ENCODE data around the gene LONP1. TPM values are rescaled to one million over a fixed set of nuclear protein-coding genes. Genes with fewer than 3 reads are reported as not detected.

LONP1 gene
- total RNA-seq, 1 experiment from 2014 or later: 126 TPM

DNA sequence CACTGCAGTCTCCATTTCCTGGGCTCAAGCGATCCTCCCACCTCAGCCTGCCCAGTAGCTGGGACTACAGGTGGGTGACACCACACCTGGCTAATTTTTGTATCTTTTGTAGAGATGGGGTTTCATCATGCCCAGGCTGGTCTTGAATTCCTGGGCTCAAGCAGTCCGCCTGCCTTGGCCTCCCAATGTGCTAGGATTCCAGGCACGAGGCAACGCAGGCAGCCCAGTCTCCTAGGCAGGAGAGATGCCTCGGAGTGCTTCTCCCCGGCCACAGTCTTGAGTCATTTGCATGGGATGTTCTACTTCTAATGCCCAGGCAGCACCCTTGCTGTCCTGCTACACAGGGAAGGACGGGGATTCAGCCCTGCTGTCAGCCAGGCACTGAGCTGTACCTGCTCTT lies 48.3 kb downstream of the LONP1 start:
- no peak overlapping the region for H3K4me3 ChIP-seq (ENCODE audit: insufficient read depth, low read depth, low read length)
- no peaks in the 10 kb centered on the region for H3K27me3 ChIP-seq (ENCODE audit: control insufficient read depth, insufficient read depth, low read length)
- no peak for DNase-seq
- peaks cover 13% of the 10 kb centered on the region for H3K36me3 ChIP-seq (replicated peaks; ENCODE audit: control insufficient read depth, insufficient read depth, low read length)

GRCh38 chr19:5669212-5669611 lies 50.7 kb downstream of the LONP1 start:
- no peak overlapping the region for H3K4me3 ChIP-seq (ENCODE audit: insufficient read depth, low read depth, low read length)
- no peaks in the 10 kb centered on the region for H3K27me3 ChIP-seq (ENCODE audit: control insufficient read depth, insufficient read depth, low read length)
- DNase-seq: no peak
- H3K36me3 ChIP-seq (replicated peaks; ENCODE audit: control insufficient read depth, insufficient read depth, low read length): peaks cover 31% of the 10 kb centered on the region

- H3K27me3 ChIP-seq (ENCODE audit: control insufficient read depth, insufficient read depth, low read length): no peaks in the 10 kb centered on the region
- H3K4me3 ChIP-seq (ENCODE audit: insufficient read depth, low read depth, low read length): no peak overlapping the region
- H3K36me3 ChIP-seq (replicated peaks; ENCODE audit: control insufficient read depth, insufficient read depth, low read length): peaks cover 40% of the 10 kb centered on the region
- peak; percentile 91 for DNase-seq
Measured at GRCh38 chr19:5667751-5668271, 52.1 kb downstream of the LONP1 start.

- Histone ChIP-seq H3K36me3 (replicated peaks; ENCODE audit: control insufficient read depth, insufficient read depth, low read length) (peaks cover 43% of the 10 kb centered on the region), H3K27me3 (ENCODE audit: control insufficient read depth, insufficient read depth, low read length) (no peaks in the 10 kb centered on the region), H3K4me3 (ENCODE audit: insufficient read depth, low read depth, low read length) (no peak overlapping the region)
- DNase-seq: no peak
Measured at GRCh38 chr19:5666921-5667610, 52.9 kb downstream of the LONP1 start.

DNA sequence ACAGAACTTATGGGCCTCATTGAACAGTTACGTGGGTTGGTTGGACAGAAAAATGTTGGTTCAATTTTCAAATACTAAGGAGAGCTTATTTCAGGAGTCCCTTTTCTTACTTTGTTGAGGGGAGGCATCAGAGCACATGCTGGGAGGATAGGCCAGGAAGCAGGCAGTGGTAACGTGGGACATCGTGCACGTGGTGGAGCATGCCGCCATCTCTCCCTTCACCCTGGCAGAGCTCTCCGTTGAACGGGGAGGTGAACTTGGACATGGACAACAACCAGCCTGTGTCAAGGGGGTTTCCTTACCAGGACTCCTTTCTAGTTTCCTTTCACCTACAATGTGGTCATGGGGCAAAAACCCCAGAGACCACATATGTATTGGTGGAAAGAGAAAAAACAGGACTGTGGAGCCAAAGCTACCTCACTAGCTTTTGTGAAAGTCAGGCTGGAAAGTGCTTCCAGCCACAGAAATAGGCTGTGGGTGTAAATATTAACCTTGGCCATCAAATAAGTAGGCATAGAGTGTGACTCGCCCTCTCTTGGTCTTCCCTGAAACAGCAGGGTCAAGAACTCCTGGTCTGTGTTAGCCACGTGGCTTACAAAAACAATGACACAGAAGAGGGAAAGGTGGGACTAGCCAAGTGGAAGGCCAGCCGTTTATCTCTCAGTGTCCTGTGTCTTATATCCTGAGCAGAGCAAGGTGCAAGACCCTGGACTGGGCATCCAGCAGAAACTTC lies 54.0 kb downstream of the LONP1 start:
- no peak for DNase-seq
- H3K4me3 ChIP-seq (ENCODE audit: insufficient read depth, low read depth, low read length): no peak overlapping the region
- peaks cover 48% of the 10 kb centered on the region for H3K36me3 ChIP-seq (replicated peaks; ENCODE audit: control insufficient read depth, insufficient read depth, low read length)
- H3K27me3 ChIP-seq (ENCODE audit: control insufficient read depth, insufficient read depth, low read length): no peaks in the 10 kb centered on the region

- Histone ChIP-seq H3K27me3 (ENCODE audit: control insufficient read depth, insufficient read depth, low read length) (no peaks in the 10 kb centered on the region), H3K4me3 (ENCODE audit: insufficient read depth, low read depth, low read length) (no peak overlapping the region), H3K36me3 (replicated peaks; ENCODE audit: control insufficient read depth, insufficient read depth, low read length) (peaks cover 51% of the 10 kb centered on the region)
- no peak for DNase-seq
Measured at GRCh38 chr19:5664515-5664914, 55.4 kb downstream of the LONP1 start.

DNA sequence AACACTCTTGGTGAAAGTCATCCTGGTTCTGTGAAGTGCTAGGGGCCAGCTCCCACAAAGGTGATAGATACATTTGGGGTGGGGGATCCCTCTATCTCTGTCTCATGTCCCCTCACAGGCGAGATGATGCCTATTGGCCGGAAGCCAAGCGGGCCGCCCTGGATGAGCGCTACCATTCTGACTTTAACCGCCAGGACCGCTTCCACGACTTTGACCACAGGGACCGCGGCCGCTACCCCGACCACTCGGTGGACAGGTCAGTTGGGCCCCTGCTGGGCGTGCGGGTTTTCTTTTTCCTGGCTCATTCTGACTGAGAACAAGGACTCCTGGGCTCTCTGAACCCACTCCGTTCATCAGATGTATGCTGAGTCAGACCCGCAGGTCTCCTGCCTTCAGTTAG lies 56.0 kb downstream of the LONP1 start:
- no peak overlapping the region for H3K4me3 ChIP-seq (ENCODE audit: insufficient read depth, low read depth, low read length)
- H3K36me3 ChIP-seq (replicated peaks; ENCODE audit: control insufficient read depth, insufficient read depth, low read length): peaks cover 48% of the 10 kb centered on the region
- no peak for DNase-seq
- no peaks in the 10 kb centered on the region for H3K27me3 ChIP-seq (ENCODE audit: control insufficient read depth, insufficient read depth, low read length)

DNA sequence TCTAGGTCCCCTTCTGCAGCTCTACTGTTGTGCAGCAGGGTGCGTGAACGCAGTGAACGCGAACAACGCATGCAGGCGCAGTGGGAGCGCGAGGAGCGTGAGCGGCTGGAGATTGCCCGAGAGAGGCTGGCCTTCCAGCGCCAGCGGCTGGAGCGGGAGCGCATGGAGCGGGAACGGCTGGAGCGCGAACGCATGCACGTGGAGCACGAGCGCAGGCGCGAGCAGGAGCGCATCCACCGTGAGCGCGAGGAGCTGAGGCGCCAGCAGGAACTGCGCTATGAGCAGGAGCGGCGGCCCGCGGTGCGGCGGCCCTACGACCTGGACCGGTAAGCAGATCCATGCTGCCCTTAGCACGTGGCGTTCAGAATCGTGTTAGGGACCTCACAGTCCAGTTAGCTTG lies 58.5 kb downstream of the LONP1 start:
- Histone ChIP-seq H3K27me3 (ENCODE audit: control insufficient read depth, insufficient read depth, low read length) (no peaks in the 10 kb centered on the region), H3K36me3 (replicated peaks; ENCODE audit: control insufficient read depth, insufficient read depth, low read length) (peaks cover 48% of the 10 kb centered on the region), H3K4me3 (ENCODE audit: insufficient read depth, low read depth, low read length) (no peak overlapping the region)
- no peak for DNase-seq

DNA sequence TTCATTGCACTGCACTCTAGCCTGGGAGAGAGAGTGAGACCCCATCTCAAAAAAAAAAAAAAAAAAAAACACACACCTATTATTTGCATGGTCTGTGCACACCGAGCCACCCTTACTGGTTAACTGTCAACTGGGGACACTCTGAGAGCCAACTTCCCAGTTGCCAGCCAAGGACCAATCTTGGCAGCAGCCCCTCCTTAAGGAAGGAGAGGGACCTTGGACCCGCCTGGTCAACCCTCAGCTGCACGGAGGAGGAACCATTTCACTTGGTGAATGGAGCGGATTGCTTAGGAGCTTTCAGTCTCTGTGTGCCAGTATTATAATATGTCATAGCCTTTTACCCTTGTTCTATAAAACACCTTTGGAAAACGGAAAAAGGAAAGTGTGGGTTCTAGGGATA lies 64.5 kb downstream of the LONP1 start:
- H3K36me3 ChIP-seq (replicated peaks; ENCODE audit: control insufficient read depth, insufficient read depth, low read length): peaks cover 49% of the 10 kb centered on the region
- H3K4me3 ChIP-seq (ENCODE audit: insufficient read depth, low read depth, low read length): no peak overlapping the region

GRCh38 chr19:5654931-5655330 lies 65.0 kb downstream of the LONP1 start:
- DNase-seq: no peak
- Histone ChIP-seq H3K27me3 (ENCODE audit: control insufficient read depth, insufficient read depth, low read length) (no peaks in the 10 kb centered on the region), H3K4me3 (ENCODE audit: insufficient read depth, low read depth, low read length) (no peak overlapping the region), H3K36me3 (replicated peaks; ENCODE audit: control insufficient read depth, insufficient read depth, low read length) (peaks cover 49% of the 10 kb centered on the region)

More for the DNA sequence above, 64.5 kb downstream of the LONP1 start:
- DNase-seq: no peak
- H3K27me3 ChIP-seq (ENCODE audit: control insufficient read depth, insufficient read depth, low read length): no peaks in the 10 kb centered on the region

DNA sequence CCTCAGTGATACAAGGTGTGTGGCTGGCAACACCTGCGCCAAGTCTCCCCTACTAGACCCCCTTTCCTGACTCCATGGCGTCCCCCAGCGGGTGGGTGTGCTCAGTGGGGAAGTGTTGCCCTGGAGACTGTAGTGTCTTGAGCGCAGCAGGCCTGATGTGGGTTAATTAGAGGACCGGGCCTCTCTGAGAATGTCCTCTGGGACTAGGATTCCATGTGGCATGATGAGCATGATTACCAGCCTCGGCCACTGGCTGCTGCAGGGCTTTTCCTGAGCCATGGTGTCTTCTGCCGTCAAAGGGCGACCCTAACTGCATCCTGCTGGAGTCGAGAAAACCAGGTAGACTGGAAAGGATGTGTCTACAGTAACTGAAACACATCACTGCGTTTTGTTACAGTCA lies 67.7 kb downstream of the LONP1 start:
- no peak overlapping the region for H3K4me3 ChIP-seq (ENCODE audit: insufficient read depth, low read depth, low read length)
- DNase-seq: no peak
- peaks cover 54% of the 10 kb centered on the region for H3K36me3 ChIP-seq (replicated peaks; ENCODE audit: control insufficient read depth, insufficient read depth, low read length)
- H3K27me3 ChIP-seq (ENCODE audit: control insufficient read depth, insufficient read depth, low read length): no peaks in the 10 kb centered on the region

- Histone ChIP-seq H3K27me3 (ENCODE audit: control insufficient read depth, insufficient read depth, low read length) (no peaks in the 10 kb centered on the region), H3K36me3 (replicated peaks; ENCODE audit: control insufficient read depth, insufficient read depth, low read length) (peaks cover 60% of the 10 kb centered on the region), H3K4me3 (ENCODE audit: insufficient read depth, low read depth, low read length) (no peak overlapping the region)
- no peak for DNase-seq
Measured at GRCh38 chr19:5651361-5651760, 68.6 kb downstream of the LONP1 start.

- H3K36me3 ChIP-seq (replicated peaks; ENCODE audit: control insufficient read depth, insufficient read depth, low read length): peaks cover 60% of the 10 kb centered on the region
- DNase-seq: no peak
Measured at GRCh38 chr19:5648464-5648863, 71.5 kb downstream of the LONP1 start.

GRCh38 chr19:5646703-5647102 lies 73.2 kb downstream of the LONP1 start:
- no peak for DNase-seq
- Histone ChIP-seq H3K27me3 (ENCODE audit: control insufficient read depth, insufficient read depth, low read length) (no peaks in the 10 kb centered on the region), H3K36me3 (replicated peaks; ENCODE audit: control insufficient read depth, insufficient read depth, low read length) (peaks cover 55% of the 10 kb centered on the region), H3K4me3 (ENCODE audit: insufficient read depth, low read depth, low read length) (no peak overlapping the region)

More at GRCh38 chr19:5648464-5648863, 71.5 kb downstream of the LONP1 start:
- H3K27me3 ChIP-seq (ENCODE audit: control insufficient read depth, insufficient read depth, low read length): no peaks in the 10 kb centered on the region
- H3K4me3 ChIP-seq (ENCODE audit: insufficient read depth, low read depth, low read length): no peak overlapping the region

- H3K27me3 ChIP-seq (ENCODE audit: control insufficient read depth, insufficient read depth, low read length): no peaks in the 10 kb centered on the region
- DNase-seq: no peak
- no peak overlapping the region for H3K4me3 ChIP-seq (ENCODE audit: insufficient read depth, low read depth, low read length)
- H3K36me3 ChIP-seq (replicated peaks; ENCODE audit: control insufficient read depth, insufficient read depth, low read length): peaks cover 48% of the 10 kb centered on the region
Measured at GRCh38 chr19:5645409-5645808, 74.5 kb downstream of the LONP1 start.

Measured in H7 (cell line).